CD4-positive, alpha-beta T cell treated with Interleukin-2 at 100 ng/mL for 4 hours (primary cell): ENCODE data around the gene ETV3L.
"Not testable (repeated sequence)": the region's sequence is repeated elsewhere in the genome, so short reads cannot be mapped to it uniquely, and the experiment has no call there.

ENCODE experiments used
- DNase-seq: peaks from one replicate; pipeline ENCODE4 v3.0.0-alpha.2; 2020; ENCODE audit warnings: low spot score

Gene ETV3L

GRCh38 chr1:157077394-157077793, 22.2 kb downstream of the ETV3L start:
- DNase-seq = no peak

- peak; percentile 15 for DNase-seq
Measured at GRCh38 chr1:157073944-157074685, 25.5 kb downstream of the ETV3L start.

GRCh38 chr1:157069601-157070000, 30.0 kb downstream of the ETV3L start:
- DNase-seq = no peak

- DNase-seq = not testable (repeated sequence)
Measured at GRCh38 chr1:157059241-157059640, 40.4 kb downstream of the ETV3L start.

- no peak for DNase-seq
Measured at GRCh38 chr1:157056269-157056668, 43.3 kb downstream of the ETV3L start.

- not testable (repeated sequence) for DNase-seq
Measured at GRCh38 chr1:157055729-157056128, 43.9 kb downstream of the ETV3L start.

- DNase-seq = no peak
Measured at GRCh38 chr1:157050836-157051235, 48.8 kb downstream of the ETV3L start.

GRCh38 chr1:157047062-157047410, 52.6 kb downstream of the ETV3L start:
- DNase-seq = no peak

- DNase-seq = no peak
Measured at GRCh38 chr1:157045250-157046218, 54.1 kb downstream of the ETV3L start, which contains the start of gene ARHGEF11. TSS of gene ARHGEF11 (minus strand) at chr1:157045742. CDS start at chr1:157044330, 1,412 bp downstream.

GRCh38 chr1:157044326-157044725, 55.3 kb downstream of the ETV3L start:
- DNase-seq = no peak

- no peak for DNase-seq
Measured at GRCh38 chr1:157043685-157044084, 55.9 kb downstream of the ETV3L start.

GRCh38 chr1:157042846-157043245, 56.8 kb downstream of the ETV3L start:
- DNase-seq = no peak
